H1 (cell line): ENCODE data around the gene MICOS13. TPM values are rescaled to one million over a fixed set of nuclear protein-coding genes. Genes with fewer than 3 reads are reported as not detected.

Experiments used
- CBX5 ChIP-seq: fragments of 300-800, 300-1000 bp; sonication (generic); IDR thresholded peaks from 2 replicates; pipeline ENCODE4 v1.7.1; 2016; ENCODE audit warnings: antibody characterized with exemption, low read length, low read depth
- CBX8 ChIP-seq: fragments of 300-800, 300-1000 bp; sonication (generic); IDR thresholded peaks from 2 replicates; pipeline ENCODE4 v1.7.1; 2016; ENCODE audit warnings: low read depth, low read length, borderline replicate concordance
- EZH2 ChIP-seq: fragments of 200-600 bp; sonication (generic); IDR thresholded peaks from 2 replicates; pipeline ENCODE4 v1.7.1; 2012; ENCODE audit warnings: low read depth, mild to moderate bottlenecking, moderate library complexity, low read length, inconsistent platforms; ENCODE audit not compliant: severe bottlenecking
- FOSL1 ChIP-seq: IDR thresholded peaks from 2 replicates; pipeline ENCODE4 v1.6.1; 2011; ENCODE audit warnings: mild to moderate bottlenecking, low read depth, low read length, moderate library complexity; ENCODE audit not compliant: insufficient read depth
- RAD21 ChIP-seq, 2 experiments: IDR thresholded peaks in 1 of 2; conservative IDR thresholded peaks in 1 of 2; 2 replicates each; pipeline ENCODE4 v1.6.1; 2011; ENCODE audit warnings: low read depth in 2 of 2, low read length in 2 of 2, improper control_type of control experiment in 1 of 2, inconsistent platforms in 1 of 2, mild to moderate bottlenecking in 1 of 2, moderate library complexity in 1 of 2
- RBBP5 ChIP-seq: IDR thresholded peaks from 2 replicates; pipeline ENCODE4 v1.7.1; 2012; ENCODE audit warnings: low read depth, mild to moderate bottlenecking, inconsistent platforms, low read length, moderate library complexity, borderline replicate concordance
- USF2 ChIP-seq: IDR thresholded peaks from 2 replicates; pipeline ENCODE4 v1.6.1; 2011; ENCODE audit warnings: low read length, improper control_type of control experiment
- polyA plus RNA-seq, 7 experiments: library from polyadenylated mRNA; depleted of rRNA in 3 of 7; stranded (reverse) in 5 of 7; unstranded in 2 of 7; fragments of >200 nt in 5 of 7; fragments of 200-250 nt in 2 of 7; gene quantifications; 1 replicate in 5 of 7; 2 replicates in 1 of 7; 4 replicates in 1 of 7; pipeline versions ENCODE4 v1.2.1 to v1.2.3, GENCODE V29; 2011 to 2013; ENCODE audit warnings: missing spikeins in 2 of 7, mixed read lengths in 2 of 7
- total RNA-seq: library from RNA; stranded (reverse); fragmentation: NEBNext Ultra II Directional; extraction: Animal tissue kit (Norgen Biotek cat#: 25700); gene quantifications from 2 replicates; pipeline ENCODE4 v1.2.1, GENCODE V29; 2021

MICOS13 gene
- total and polyA plus RNA-seq, 2 of the 8 experiments (the other 6 are each of a cell fraction or from before 2014, with no cell fraction given) = 17.3 to 36.1 TPM

GRCh38 chr19:5669212-5669611, 11.1 kb downstream of the MICOS13 start (continued):
- no peak for TF ChIP-seq EZH2
- TF ChIP-seq FOSL1 = no peak
- no peak for TF ChIP-seq CBX5
- no peak for TF ChIP-seq RAD21 (IDR thresholded peaks at IDR 0.05 in 1 of 2, conservative IDR thresholded peaks at IDR 0.05 in 1 of 2; ENCODE audit: low read depth in 2 of 2, low read length in 2 of 2)
- no peak for TF ChIP-seq RBBP5
- no peak for TF ChIP-seq USF2
- no peak for TF ChIP-seq CBX8
